C4-2B (cell line): Measurements from ENCODE around the gene GPR37.

Source experiments
- H3K27ac ChIP-seq: fragments of 450-650 bp; 2 replicates; pipeline ENCODE4 v1.5.1; 2017
- ZFX ChIP-seq: fragments of 450-650 bp; IDR thresholded peaks from 2 replicates; pipeline ENCODE4 v1.6.1; 2017
- TF ChIP-seq, protein P1 (sequence below): fragments of 450-650 bp; conservative IDR thresholded peaks from 2 replicates; pipeline ENCODE4 v1.5.1; 2017; ENCODE audit warnings: mild to moderate bottlenecking

GPR37 gene

DNA sequence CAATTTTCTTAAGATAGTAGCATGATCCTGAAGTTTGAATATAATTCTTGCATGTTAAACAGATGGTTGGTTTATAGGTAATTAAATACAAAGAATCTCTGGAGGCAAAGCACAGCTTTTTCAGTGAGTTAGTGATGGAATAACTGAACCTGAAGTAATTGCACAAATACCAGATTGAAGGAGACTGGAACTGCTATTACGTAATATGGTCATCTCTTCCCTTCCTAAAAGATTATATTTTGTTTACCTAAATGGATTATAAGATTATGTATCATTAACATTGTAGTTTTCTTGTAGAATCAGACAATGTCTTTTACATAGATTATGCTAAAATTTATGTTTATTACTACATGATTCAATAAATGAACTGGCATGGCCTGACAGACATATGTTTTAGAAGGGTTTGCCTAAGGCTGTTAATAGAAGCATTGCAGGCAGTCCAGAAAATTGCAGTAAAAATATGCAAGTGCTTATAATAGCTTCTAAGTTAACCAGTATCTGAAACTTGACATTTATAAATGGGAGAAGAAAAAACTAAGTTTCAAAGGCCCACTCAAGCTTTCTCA, 35.8 kb upstream of the GPR37 start:
- TF ChIP-seq ZFX: no peak
- TF ChIP-seq, protein P1, sequence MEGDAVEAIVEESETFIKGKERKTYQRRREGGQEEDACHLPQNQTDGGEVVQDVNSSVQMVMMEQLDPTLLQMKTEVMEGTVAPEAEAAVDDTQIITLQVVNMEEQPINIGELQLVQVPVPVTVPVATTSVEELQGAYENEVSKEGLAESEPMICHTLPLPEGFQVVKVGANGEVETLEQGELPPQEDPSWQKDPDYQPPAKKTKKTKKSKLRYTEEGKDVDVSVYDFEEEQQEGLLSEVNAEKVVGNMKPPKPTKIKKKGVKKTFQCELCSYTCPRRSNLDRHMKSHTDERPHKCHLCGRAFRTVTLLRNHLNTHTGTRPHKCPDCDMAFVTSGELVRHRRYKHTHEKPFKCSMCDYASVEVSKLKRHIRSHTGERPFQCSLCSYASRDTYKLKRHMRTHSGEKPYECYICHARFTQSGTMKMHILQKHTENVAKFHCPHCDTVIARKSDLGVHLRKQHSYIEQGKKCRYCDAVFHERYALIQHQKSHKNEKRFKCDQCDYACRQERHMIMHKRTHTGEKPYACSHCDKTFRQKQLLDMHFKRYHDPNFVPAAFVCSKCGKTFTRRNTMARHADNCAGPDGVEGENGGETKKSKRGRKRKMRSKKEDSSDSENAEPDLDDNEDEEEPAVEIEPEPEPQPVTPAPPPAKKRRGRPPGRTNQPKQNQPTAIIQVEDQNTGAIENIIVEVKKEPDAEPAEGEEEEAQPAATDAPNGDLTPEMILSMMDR: no peak
- H3K27ac ChIP-seq: no peak overlapping the region

DNA sequence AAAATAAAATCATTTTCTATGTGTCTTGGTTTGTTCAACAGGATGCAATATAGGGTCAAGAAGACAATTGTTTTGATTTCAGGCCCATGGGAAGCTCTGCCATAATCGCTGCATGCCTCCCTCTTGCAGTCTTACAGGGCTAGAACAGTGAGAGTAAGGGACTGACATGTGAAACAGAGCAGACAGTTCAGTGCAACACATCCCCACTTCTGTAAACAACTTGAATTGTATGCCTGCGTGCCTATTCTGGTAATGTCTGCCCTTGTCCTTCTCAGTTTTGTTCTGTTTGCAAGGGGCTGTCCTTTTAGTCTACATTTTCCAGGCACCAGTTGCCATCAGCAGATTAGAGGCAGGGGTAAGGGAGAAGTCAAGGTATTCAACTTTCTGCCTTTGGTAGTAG, 34.8 kb upstream of the GPR37 start:
- H3K27ac ChIP-seq: no peak overlapping the region
- TF ChIP-seq, protein P1: no peak
- no peak for TF ChIP-seq ZFX

DNA sequence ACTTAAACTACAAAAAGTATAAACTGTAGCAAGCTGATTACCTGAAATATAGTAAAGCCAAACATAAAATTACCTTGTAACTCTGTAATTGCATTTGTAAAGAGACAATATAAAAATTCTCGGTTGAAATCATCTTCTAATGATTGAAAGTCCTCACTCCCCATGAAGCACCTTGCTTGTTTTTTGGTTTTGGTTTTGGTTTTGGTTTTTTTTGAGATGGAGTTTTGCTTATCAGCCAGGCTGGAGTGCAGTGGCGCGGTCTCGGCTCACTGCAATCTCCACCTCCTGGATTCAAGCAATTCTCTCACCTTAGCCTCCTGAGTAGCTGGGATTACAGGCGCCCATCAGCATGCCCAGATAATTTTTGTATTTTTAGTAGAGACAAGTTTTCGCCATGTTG, 33.9 kb upstream of the GPR37 start:
- no peak for TF ChIP-seq ZFX
- TF ChIP-seq, protein P1: no peak
- H3K27ac ChIP-seq: no peak overlapping the region

DNA sequence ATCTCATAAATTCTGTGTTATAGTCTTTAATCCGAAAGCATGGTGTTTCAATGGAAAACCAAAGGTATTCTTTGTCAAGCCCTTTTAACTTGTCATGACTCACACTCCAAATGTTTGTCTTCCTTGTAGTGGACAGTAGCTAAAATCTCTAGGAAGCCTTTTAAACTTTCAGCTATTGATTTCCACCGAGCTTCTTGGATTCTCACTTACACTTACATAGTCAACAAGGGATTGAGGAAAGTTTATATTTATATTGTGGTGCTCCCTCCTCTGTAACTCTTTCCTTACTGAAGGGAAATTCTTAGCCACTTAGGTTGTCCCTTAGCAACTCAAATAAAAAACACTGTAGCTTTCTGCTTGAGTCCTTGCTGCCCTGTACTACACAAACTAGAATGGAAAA, 31.2 kb upstream of the GPR37 start:
- no peak for TF ChIP-seq ZFX
- TF ChIP-seq, protein P1: no peak
- no peak overlapping the region for H3K27ac ChIP-seq

DNA sequence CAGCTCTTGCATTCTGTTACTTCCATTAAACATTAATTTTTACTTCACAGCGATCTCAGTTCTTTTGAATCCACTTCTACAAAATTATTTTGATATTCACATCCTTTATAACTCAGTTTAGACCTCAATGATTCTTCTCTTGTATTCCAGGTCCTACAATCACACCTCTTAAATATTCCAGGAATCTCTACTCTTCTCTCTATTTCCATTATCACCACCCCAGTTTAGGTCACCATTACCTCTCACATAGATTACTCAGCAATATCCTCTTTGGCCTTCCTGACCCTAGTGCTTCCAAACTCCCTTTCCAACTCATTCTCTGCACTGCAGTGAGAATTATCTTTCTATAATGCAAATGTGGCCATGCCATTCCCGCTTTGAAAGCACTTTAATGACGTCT, 27.1 kb upstream of the GPR37 start:
- TF ChIP-seq, protein P1: no peak
- TF ChIP-seq ZFX: no peak
- no peak overlapping the region for H3K27ac ChIP-seq

DNA sequence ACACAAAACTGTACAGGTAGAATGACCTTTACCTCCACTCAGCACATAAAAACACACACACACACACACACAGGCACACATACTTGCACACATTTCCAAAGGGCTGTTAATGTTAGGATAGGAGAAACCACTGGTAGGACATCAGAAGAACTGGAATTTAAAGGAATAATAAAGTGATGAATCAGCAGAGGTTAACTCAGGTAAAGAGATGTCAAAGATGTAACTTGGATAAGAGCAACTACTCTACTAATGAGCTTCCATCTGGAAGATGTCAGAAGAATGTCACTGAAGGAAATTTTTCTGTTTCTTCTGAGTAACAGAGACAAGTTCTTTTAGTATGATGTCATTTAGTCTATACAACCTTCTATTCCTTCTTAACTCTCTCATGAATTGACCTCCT, 26.4 kb upstream of the GPR37 start:
- no peak overlapping the region for H3K27ac ChIP-seq
- TF ChIP-seq, protein P1: no peak
- TF ChIP-seq ZFX: no peak

DNA sequence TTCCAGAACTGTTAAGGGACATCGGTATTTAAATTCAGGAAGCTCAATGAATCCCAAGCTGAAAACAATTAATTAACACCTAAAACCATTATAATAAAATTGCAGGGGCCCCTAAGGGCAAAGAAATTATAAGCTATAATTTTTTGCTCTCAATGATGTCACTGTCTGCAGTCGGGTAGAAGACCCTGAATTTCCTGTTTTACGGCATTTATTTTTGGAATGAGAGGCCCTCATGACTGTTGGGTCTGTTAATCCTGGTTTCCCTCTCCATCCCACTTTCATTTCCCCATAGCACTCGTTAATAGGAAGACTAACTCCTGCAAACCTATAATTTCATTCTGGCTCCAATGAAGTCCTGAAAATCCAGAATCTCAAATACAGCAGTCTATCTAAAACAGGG, 25.8 kb upstream of the GPR37 start:
- no peak for TF ChIP-seq ZFX
- TF ChIP-seq, protein P1: no peak

More for the DNA sequence above, 25.8 kb upstream of the GPR37 start:
- no peak overlapping the region for H3K27ac ChIP-seq
